ENCODE data around the gene APEX1. TPM values are rescaled to one million over a fixed set of nuclear protein-coding genes. Genes with fewer than 3 reads are reported as not detected.

Gene APEX1
- total RNA-seq, 1 experiment from 2014 or later, result 340 TPM

DNA sequence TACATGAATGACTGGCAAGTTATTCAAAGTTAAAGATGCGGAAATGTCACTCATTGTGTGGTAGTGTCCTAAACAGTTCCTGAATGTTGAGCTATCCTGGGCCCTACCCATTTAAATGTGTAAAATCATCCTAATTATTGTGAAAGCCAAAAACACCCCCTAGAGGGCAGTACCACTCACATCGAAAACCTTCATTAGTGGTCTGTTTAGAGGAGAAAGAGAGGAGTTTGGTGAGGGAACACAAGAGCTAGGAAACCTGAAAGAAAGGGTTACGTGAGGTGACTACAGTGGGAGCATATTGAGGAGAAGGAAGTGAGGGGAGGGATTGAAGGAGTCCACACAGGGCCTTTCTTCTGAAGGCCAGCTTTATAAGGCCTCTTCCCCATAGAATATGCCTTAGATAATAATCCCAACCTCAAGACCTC lies 39.2 kb upstream of the APEX1 start:
- H3K36me3 Mint-ChIP-seq (ENCODE audit: insufficient read depth in 1 of 3, low read depth in 3 of 3), result no peaks in the 10 kb centered on the region

More for the DNA sequence above, 39.2 kb upstream of the APEX1 start:
- Histone ChIP-seq H3K18ac (ENCODE audit: insufficient read length, low read depth, low read length) (no peak overlapping the region), H3K23ac (ENCODE audit: insufficient read length, low read depth, low read length) (no peak overlapping the region), H2BK5ac (ENCODE audit: insufficient read length, low read length) (no peak overlapping the region), H3T11ph (ENCODE audit: low read length) (no peak overlapping the region), H3K9me3 (ENCODE audit: control insufficient read depth, low read depth, low read length) (no peaks in the 10 kb centered on the region), H2BK20ac (ENCODE audit: low read depth, low read length, poor library complexity, severe bottlenecking) (no peak overlapping the region), H4K91ac (ENCODE audit: insufficient read length, low read depth, low read length) (no peak overlapping the region), H3K23me2 (ENCODE audit: insufficient read length, low read depth, low read length, poor library complexity, severe bottlenecking) (peaks cover 4% of the 10 kb centered on the region), H2BK15ac (ENCODE audit: low read depth, low read length) (no peak overlapping the region), H3K56ac (ENCODE audit: insufficient read length, low read depth, low read length) (no peak overlapping the region), H2AFZ (ENCODE audit: low read length) (no peak overlapping the region), H4K20me1 (ENCODE audit: control insufficient read depth, insufficient read depth, insufficient read length) (no peaks in the 10 kb centered on the region), H3K27ac (ENCODE audit: insufficient read length, low read depth, low read length) (no peak overlapping the region), H3K79me1 (ENCODE audit: insufficient read depth, low read depth, low read length, poor library complexity, severe bottlenecking) (no peaks in the 10 kb centered on the region), H3K27me3 (ENCODE audit: insufficient read depth, low read length) (no peaks in the 10 kb centered on the region), H2BK12ac (ENCODE audit: insufficient read length, low read depth, low read length) (no peak overlapping the region), H3K4me1 (ENCODE audit: insufficient read depth, low read length) (no peaks in the 10 kb centered on the region), H4K5ac (ENCODE audit: insufficient read length, low read depth, low read length) (no peak overlapping the region), H3K79me2 (ENCODE audit: insufficient read depth, low read length) (no peaks in the 10 kb centered on the region), H3K9ac (ENCODE audit: extremely low read depth, insufficient read length, low read length) (no peak overlapping the region), H2AK5ac (ENCODE audit: insufficient read length, low read length) (no peak overlapping the region), H3K14ac (ENCODE audit: insufficient read depth, low read length) (no peak overlapping the region), H2BK120ac (ENCODE audit: low read depth, low read length, poor library complexity, severe bottlenecking) (no peak overlapping the region), H3K4ac (ENCODE audit: low read depth, low read length) (no peak overlapping the region), H4K8ac (replicated peaks; ENCODE audit: insufficient read length, low read depth, low read length) (no peak overlapping the region), H3K4me2 (ENCODE audit: insufficient read depth, insufficient read length, low read length) (no peak overlapping the region)
- Mint-ChIP-seq H3K4me3 (peak overlapping the region in 1 of 2 experiments; percentile 1; a peak in 1 of 5 replicates), H3K4me1 (peaks cover 21 to 24% of the 10 kb centered on the region in 2 experiments), H3K27me3 (ENCODE audit: low read depth) (no peaks in the 10 kb centered on the region), H3K9me3 (no peaks in the 10 kb centered on the region), H3K27ac (no peak overlapping the region)
- TF ChIP-seq, protein P1, sequence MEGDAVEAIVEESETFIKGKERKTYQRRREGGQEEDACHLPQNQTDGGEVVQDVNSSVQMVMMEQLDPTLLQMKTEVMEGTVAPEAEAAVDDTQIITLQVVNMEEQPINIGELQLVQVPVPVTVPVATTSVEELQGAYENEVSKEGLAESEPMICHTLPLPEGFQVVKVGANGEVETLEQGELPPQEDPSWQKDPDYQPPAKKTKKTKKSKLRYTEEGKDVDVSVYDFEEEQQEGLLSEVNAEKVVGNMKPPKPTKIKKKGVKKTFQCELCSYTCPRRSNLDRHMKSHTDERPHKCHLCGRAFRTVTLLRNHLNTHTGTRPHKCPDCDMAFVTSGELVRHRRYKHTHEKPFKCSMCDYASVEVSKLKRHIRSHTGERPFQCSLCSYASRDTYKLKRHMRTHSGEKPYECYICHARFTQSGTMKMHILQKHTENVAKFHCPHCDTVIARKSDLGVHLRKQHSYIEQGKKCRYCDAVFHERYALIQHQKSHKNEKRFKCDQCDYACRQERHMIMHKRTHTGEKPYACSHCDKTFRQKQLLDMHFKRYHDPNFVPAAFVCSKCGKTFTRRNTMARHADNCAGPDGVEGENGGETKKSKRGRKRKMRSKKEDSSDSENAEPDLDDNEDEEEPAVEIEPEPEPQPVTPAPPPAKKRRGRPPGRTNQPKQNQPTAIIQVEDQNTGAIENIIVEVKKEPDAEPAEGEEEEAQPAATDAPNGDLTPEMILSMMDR (conservative IDR thresholded peaks at IDR 0.05), result peak; percentile 77
- no peak for DNase-seq
- WGBS (ENCODE audit: extremely low coverage, insufficient read length, low lambda C conversion rate), result no CpG with 5 or more reads among the region's 3 CpGs

All from H9 (cell line).